ENCODE results near the gene PRPF4. TPM values are rescaled to one million over a fixed set of nuclear protein-coding genes. Genes with fewer than 3 reads are reported as not detected.
A peak's percentile ranks its signal among the peaks of the same experiment; 100 is the strongest.
"Not testable (repeated sequence)": the region's sequence is repeated elsewhere in the genome, so short reads cannot be mapped to it uniquely, and the experiment has no call there.

Gene PRPF4
- polyA plus RNA-seq, 4 donors: 30.9 to 44.2 (median 36.2) TPM

DNA sequence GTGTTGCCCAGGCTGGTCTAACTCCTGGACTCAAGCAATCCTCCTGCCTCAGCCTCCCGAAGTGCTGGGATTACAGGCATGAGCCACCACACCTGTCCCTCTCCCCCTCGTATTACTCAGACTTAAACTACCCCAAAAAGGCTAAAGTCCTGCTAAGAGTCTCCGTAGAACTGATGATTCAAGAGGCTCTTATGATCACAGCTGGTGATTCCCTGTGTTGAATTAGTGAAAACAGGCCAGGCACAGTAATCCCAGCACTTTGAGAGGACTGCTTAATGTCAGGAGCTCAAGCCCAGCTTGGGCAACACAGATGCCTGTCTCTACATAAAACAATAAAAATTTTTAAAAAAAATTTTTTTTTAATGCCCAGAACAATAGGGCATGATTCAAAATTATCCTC, 9.3 kb upstream of the PRPF4 start:
- DNase-seq (ENCODE audit: low read depth in 4 of 4, low spot score in 2 of 4): no peak

DNA sequence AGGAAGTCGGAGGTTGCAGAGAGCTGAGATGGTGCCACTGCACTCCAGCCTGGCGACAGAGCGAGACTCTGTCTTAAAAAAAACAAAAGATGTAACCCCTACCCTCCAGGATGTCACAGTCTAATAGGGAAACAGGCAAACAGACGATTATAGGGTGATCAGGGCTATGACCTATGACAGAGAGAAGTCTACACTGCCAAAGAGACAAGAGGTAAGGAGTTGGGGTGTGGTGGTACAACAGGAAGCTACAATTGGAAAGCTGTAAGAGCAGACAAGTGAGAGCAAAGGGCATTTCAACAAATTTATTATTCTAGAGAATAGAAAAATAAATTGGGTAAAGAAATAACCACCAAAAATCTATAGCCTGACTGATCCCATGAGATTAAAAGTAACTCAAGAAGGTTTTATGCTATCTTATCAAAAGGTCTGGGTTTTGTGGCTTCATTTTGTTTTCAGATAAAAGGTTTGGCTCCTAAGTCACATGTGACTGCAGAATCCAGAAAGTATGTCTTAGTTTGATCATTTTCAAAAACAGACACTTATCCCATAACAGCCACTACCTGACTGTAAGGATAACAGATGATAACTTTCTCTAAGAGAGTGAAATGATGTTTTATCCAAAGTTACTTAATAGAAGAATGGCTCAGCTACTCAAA, 7.4 kb upstream of the PRPF4 start:
- DNase-seq (ENCODE audit: low read depth in 4 of 4, low spot score in 2 of 4): no peak

DNA sequence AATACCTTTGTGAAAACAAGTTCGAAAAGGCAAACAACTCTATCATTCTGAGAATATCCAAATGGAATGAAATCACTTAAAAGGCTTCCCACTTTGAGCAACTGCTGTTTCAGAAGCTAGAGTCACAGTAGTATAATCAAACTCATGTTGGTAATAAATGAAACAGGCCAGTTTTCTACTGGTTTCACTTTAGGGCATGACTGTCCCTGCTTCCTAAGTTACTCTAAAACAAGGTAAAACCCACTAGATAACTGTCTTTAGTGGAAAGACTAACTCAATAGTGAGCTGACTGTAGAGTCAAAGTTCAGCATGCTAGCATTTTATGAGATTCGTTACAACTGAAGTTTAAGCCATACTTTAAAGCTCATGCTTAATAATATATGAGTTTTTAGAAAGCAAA, 6.1 kb upstream of the PRPF4 start:
- no peak for DNase-seq (ENCODE audit: low read depth in 4 of 4, low spot score in 2 of 4)

DNA sequence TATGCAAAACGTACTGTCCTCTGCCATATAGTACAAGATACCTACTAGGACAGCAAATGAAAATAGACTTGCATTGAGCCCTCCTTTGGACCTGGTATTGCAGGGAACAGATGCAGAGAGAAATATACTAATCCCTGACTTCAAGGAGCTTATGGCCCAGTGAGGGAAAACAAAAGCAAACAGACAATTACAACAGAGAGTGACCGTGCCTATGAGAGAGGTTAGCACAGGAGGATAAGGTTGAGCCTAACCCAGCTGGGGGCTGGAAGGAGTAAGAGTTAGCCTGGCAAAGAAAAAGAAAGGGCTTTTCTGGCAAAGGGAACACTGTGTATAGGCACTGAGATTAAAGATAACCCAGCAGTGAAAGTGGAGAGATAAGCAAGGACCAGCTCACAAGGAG, 5.6 kb upstream of the PRPF4 start:
- no peak for DNase-seq (ENCODE audit: low read depth in 4 of 4, low spot score in 2 of 4)

DNA sequence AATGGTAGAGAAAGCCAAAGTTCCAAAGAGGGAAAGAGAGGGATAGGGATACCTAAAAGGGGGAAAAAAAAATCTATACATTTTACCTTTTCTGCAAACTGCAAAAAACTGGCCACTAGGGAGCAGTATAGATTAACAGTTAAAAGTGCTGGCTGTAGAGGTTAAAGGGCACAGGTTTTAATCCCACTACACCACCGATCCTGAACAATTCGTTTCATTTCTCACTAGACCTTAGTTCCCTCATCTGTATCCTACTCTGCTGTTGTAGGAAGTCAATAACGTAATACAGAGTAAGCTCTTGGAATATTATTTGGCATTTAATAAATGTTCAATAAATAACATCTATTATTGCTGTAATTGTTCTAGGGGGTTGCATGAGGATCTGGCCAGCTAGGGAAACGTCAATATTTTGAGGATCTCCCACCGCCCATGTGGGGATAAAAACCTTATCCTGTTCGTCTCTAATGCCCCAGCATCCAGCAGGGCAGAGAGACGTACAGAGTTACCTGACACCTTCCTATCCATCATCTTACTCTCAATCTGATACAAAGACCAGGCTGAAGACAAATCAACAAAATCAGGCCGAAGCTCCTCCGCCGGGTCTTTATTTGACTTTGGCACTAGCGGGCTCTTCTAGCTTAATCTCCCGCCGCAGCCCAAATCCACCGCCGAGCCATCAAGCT, 843 bp upstream of the PRPF4 start:
- DNase-seq (ENCODE audit: low read depth in 4 of 4, low spot score in 2 of 4): peak; percentile 31 to 66 (median 50)

DNA sequence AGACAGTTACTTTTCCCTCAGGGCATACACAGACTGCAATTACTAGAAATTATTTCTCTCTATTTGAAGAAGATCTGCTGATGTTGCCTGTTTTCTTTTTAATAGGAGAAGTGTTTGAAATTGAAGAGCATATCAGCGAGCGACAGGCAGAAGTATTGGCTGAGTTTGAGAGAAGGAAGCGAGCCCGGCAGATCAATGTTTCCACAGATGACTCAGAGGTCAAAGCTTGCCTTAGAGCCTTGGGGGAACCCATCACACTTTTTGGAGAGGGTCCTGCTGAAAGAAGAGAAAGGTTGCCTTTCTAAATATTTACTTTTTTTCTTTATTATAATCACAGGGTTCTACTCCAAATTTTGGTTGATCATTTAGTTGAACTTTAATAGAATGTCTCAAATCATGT, 3.4 kb downstream of the PRPF4 start:
- no peak for DNase-seq (ENCODE audit: low read depth in 4 of 4, low spot score in 2 of 4)

DNA sequence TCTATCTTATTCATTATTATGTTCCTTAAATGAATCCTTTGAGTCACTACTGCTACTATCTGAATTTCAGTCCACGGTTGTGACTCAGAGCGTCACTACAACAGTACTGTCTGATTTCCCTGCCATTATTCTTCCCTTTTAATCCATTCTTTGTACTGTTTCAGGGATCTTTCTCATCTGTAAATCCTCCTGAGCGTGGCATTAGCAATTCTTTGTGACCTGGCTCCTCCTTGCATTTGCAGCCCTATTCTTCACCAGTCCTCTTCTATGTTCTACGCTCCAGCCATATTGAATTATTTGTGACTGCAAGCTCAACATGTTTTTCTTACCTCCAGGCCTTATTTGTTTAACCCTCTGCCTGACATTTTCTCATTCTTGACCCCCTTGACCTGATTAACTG, 5.9 kb downstream of the PRPF4 start:
- no peak for DNase-seq (ENCODE audit: low read depth in 4 of 4, low spot score in 2 of 4)

DNA sequence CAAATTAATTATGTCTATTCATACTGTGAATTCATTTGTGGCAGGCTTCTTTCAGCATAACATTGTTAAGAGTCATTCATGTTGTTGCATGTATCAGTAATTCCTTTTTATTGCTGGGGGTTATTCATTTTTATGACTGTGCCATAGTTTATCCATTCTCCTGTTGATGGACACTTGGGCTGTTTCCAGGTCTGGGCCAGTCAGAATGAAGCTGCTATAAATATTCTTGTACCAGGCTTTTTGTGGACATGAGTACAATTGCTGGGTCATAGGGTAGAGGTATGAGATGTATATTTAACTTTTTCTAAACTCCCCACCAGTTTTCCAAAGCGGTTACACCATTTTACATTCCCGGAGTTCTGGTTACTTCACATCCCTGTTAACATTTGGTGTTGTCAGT, 13.6 kb downstream of the PRPF4 start:
- DNase-seq (ENCODE audit: low read depth in 4 of 4, low spot score in 2 of 4): no peak

DNA sequence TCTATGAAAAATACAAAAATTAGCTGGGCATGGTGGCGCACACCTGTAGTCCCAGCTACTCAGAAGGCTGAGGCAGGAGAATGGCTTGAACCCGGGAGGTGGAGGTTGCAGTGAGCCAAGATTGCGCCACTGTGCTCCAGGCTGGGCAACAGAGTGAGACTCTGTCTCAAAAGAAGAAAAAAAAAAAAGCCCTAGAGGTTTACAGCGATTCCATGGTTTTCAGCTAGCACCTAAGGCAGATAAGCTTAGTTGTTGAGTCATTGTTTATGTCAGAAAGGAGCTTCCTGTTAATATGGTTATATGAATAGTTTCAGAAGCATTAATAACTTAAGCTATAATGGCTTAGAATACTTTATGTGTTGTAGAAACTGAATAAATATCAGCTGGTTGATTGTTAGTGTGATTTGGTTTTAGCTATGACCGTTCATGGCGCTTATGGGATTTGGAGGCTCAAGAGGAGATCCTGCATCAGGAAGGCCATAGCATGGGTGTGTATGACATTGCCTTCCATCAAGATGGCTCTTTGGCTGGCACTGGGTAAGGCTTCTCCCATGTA, 14.7 kb downstream of the PRPF4 start:
- no peak for DNase-seq (ENCODE audit: low read depth in 4 of 4, low spot score in 2 of 4)

DNA sequence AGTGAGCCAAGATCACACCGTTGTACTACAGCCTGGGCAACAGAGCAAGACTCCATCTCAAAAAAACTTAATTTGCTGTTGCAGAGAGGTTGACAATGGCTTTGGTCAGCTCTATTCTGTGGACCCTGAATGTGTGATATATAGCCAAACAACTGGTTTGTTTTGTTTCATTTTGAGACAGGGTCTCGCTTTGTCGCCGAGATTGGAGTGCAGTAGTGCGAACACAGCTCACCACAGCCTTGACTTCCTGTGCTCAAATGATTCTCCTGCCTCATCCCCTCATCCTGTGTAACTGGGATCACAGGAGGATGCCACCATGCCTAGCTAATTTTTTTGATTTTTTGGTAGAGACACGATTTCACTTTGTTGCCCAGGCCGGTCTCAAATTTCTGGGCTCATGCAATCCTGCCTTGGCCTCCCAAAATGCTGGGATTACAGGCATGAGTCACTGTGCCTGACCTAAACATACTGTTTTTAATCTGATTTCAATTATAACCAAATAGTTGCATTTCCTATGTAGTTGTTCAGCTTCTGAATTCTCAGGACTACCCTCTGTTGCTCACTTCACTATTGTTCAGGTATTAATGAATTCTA, 17.9 kb downstream of the PRPF4 start:
- DNase-seq (ENCODE audit: low read depth in 4 of 4, low spot score in 2 of 4): no peak

DNA sequence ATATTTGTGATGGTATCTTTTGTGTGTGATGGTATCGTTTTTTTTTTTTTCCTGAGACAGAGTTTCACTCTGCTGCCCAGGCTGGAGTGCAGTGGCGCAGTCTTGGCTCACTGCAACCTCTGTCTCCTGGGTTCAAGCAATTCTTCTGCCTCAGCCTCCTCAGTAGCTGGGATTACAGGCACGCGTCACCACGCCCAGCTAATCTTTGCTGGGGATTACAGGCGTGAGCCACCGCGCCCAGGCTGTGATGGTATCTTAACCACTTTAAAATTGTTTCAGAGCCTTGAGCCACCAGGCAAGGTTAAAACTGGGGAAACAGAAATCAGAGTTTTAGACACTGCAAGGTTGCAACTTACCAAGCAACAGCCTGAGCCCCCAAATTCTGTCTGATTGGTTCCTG, 20.8 kb downstream of the PRPF4 start:
- DNase-seq (ENCODE audit: low read depth in 4 of 4, low spot score in 2 of 4): not testable (repeated sequence)

DNA sequence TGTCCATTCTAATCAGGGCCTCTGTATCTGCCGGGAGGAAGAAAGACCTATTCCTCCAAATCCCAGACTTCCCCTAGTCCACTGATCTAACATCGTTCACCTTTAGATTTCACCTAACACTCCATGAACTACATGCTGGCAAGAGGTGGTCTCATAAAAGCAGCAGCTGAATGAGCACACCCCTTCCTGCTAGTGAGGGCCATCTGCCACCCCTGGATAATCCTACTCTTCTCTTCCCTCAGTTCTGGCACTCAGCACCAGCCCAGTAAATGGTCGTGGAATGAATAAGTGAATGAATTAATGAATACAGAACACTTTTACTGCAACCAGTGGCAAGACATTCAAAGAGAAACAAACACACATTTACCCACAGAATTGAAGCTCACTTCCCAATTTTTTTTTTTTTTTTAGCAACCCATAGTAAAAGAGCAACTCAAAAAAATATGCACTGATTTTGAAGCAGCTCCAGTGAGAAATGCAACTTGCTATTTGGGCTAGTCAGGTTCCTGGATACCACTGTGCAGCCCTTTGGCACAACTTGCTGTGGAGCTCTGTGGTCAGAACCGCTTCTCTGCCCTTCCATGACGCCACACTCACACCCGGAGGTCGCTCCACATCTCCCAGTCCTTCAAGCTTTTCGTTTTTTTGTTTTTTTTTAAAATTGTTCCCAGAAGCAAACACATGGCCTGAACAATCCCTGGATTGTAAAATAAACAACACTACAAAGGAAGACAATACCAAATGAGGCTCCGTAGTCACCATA, 21.5 kb downstream of the PRPF4 start:
- no peak for DNase-seq (ENCODE audit: low read depth in 4 of 4, low spot score in 2 of 4)

DNA sequence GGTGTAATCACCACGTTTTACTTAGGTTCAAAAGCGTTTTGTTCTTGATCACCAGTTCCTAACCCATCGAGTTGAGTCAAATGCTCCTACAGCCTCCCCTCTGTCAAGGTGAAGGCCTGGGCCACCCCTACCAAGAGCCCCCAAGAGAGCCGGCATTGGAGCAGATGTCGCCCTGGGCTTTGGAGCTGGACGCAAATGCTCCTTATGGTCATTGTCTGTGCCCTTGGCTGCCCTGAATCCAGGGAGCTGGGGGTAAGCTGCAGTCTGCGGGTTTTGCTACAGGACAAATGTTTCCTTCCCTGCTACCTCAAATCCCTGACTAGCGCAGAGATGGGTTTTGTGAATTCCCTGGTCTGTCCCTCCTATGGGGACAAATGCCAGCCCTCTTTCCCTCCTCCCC, 22.9 kb downstream of the PRPF4 start:
- no peak for DNase-seq (ENCODE audit: low read depth in 4 of 4, low spot score in 2 of 4)

DNA sequence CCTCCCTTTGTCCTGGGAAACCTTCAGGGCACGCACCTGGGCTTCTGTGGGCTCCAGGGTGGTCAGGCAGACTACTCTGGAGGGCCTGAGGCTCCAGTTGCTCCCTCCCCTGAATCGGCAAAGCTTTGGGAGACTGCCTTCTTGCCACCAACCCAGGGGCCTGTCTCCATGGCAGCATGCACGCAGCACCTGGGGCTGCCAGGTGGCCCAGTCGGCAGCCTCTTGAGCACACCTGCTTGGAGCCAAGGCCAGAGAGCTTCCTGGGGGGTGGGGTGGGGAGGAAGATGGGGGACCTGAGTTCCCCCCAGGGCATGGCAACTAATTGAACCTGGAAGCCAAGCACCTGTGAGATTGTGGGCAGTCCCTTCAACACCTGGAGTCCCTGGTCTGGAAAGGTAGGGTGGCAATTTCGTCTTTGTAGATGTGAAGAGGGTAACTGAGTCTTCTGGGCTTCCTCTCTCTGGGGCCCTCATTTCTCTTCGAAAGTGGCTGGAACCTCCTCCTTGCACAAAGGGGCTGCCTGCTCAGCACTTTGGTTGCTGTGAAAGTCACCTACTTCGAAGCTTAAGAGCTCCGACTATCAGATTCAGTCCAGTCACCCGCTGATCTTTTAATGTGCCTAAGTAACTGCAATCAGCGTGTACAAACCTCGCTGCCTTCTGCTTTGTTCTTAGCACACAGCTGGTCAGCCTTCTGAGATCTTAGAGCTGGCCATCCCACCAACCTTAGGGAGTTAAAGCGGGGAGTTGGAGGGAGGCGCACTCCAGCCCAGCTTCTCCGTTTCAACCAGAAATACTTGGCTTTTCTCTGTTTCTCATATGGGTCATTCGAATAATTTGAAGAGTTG, 23.7 kb downstream of the PRPF4 start:
- DNase-seq (ENCODE audit: low read depth in 4 of 4, low spot score in 2 of 4): no peak

DNA sequence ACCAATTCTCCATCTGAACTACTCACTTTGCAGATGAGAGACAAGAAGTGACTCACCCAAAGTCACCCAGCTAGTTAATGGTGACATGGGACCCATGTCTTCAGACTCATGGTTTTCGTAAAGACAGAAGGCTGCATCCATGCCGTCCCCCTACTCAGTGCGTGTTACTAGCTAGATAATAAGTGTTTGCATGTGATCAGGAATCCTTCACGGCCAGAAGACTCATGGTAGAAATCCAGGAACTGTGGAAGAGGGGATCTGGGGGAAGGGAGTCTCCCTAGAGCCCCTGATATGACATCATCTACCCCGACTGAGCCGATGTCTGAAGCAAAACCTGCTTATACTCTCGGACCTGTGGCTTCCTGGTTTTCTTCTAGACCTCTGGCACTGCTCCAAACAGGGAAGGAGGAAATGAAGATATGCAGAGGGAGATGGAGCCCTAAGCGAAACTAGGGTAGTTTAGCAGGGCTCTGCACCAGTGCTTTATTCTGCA, 24.4 kb downstream of the PRPF4 start:
- no peak for DNase-seq (ENCODE audit: low read depth in 4 of 4, low spot score in 2 of 4)

DNA sequence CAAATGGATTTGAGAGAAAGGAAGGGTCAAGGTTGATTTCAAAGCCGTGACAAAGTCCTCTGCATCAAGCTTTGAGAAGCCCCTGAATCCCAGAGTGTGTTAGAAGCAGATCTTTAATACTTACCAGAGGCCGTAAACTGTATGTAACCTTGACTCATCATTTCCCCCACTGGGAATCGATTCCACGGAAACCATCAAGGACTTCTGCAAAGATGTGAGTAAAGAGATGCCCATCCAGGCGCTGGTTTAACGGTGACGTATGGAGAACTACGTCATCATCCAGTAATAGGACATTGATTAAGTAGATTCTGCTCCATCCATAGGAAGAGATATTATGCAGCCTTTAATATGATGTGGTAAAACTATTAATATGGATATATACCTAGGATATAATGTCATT, 26.1 kb downstream of the PRPF4 start:
- no peak for DNase-seq (ENCODE audit: low read depth in 4 of 4, low spot score in 2 of 4)

DNA sequence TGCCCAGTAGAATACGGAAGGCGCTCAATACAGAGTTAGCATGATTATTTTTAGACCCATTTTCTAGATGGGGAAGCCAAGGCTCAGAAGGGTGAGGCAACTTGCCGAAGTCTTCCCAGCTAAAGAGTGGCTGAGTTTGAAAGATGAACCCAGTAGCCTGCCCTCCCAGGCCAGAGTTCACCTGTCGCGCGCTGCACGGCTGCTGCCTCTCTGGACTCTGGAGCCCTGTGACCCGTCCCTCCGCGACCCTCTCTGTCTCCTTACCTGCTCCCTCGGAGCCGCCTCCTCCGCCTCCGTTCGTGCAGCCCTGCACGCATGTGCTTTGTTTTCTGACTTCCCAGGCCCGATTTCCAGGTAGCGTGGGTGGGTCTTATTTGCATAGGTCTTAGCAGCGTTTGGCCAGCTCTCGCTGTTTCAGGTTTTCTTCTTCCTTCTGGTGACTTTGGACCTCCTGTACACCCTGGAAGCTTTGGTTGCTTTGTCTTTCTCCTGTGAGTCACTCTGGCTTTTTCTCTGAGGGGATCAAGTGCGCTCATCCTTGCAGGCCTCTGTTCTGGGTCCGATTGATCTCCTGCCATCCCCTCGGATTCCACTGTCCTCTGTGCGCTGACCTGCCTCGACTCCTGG, 27.4 kb downstream of the PRPF4 start, which contains the start of gene RNF183:
Gene RNF183 (minus strand): TSS at position 585 of the 627 bp plus-strand sequence. CDS start 5,192 bp downstream, outside the sequence.
- DNase-seq (ENCODE audit: low read depth in 4 of 4, low spot score in 2 of 4): no peak

DNA sequence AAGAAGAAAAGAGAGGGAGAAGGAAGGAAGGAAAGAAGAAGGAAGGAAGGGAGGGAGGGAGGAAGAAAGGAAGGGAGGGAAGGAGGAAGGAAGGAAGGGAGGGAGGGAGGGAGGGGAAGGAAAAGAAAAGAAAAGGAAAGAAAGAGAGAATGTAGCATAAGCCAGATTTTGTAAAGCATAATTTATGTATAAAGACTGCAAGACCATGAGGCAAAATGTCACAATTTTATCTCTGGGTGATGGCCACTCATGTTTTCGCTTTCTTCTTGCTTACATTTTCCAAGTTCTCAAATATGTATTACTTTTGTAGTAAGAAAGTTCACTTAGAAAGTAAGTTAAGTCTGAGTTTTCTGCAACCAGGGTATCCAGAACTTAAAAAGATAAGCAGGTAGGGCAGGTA, 31.1 kb downstream of the PRPF4 start:
- no peak for DNase-seq (ENCODE audit: low read depth in 4 of 4, low spot score in 2 of 4)

DNA sequence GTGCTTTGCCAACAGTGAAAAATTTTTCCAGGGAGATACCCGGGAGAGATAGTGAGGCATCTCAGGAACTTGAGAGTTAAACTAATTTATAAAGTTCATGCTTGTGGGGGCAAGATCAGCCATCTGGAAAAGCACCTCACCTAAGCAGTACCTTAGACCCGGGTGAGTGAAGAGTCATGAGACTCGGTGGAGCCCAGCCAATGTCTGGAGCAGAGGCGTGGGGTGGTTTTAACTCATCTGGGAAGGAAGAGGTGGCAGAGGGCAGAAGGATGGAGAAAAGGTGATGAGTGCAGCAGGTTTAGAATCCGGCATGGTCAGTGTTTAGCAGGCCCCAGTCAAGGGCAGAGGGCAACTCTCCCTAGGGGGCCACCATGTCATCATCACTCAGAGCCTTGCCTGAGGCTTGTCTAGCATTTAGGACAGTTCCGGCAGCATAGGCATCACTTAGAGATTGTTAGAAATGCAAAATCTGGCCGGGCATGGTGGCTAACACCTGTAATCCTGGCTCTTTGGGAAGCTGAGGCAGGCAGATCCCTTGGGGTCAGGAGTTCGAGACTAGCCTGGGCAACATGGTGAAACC, 32.0 kb downstream of the PRPF4 start:
- DNase-seq (ENCODE audit: low read depth in 4 of 4, low spot score in 2 of 4): no peak
